ENCODE results near the gene FLNB. TPM values are rescaled to one million over a fixed set of nuclear protein-coding genes. Genes with fewer than 3 reads are reported as not detected.

FLNB gene
- total and polyA plus RNA-seq, 2 of the 13 experiments (the other 11 are each of a cell fraction or from before 2014, with no cell fraction given): 106 to 130 TPM

DNA sequence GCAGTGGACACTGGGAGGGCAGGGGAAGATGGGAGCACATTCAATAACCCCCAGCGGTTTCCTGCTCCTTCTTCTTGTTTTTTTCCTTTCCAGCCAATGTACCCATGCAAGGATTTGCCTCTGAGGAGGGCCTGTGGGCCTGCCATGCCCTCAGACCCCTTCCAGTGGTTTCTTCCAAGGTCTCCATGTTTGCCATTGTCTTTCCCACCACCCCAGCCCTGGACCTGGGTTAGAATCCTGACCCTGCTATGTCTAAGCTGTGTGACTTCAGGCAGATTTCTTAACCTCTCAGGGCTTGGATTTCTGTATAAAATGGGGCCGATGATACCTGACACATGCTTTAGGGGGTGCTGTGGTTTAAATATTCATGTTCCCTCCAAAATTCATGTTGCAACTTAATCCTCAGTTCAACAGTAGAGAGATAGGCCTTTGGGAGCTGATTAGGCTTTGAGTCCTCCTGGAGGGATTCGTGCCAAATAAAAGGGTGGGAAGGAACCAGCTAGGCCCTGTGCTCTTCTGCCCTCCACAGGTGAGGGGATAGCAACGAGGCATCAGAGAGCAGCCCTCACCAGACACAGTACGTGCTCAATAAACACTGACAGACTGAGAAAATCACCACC is 46.3 kb upstream of the FLNB start (continued):
- TF ChIP-seq TFDP1 (CRISPR knock-in tag; IDR thresholded peaks at IDR 0.05; ENCODE audit: borderline replicate concordance) (peak; percentile 25; the same call in 1 of the 2 replicates), NR2F6 (IDR thresholded peaks at IDR 0.05) (peak; percentile 12; the same call in 1 of the 2 replicates), NR2F6 (CRISPR knock-in tag; IDR thresholded peaks at IDR 0.05) (no peak), ZNF605 (CRISPR knock-in tag; IDR thresholded peaks at IDR 0.05) (no peak), CHD4 (IDR thresholded peaks at IDR 0.05; ENCODE audit: borderline replicate concordance, low read length) (0 out of 2 replicates have a peak, but pooled peaks have one; percentile 40), ZSCAN29 (CRISPR knock-in tag; conservative IDR thresholded peaks at IDR 0.05) (0 out of 2 replicates have a peak, but pooled peaks have one; percentile 0), IKZF4 (CRISPR knock-in tag; IDR thresholded peaks at IDR 0.05; ENCODE audit: borderline replicate concordance, low read depth, not compliant biosample characterization) (peak; percentile 15), ZNF558 (CRISPR knock-in tag; IDR thresholded peaks at IDR 0.05; ENCODE audit: borderline replicate concordance) (peak; percentile 26; the same call in 1 of the 2 replicates), ZNF354B (CRISPR knock-in tag; IDR thresholded peaks at IDR 0.05) (0 out of 2 replicates have a peak, but pooled peaks have one; percentile 27), ZNF687 (CRISPR knock-in tag; IDR thresholded peaks at IDR 0.05) (peak; percentile 59; the same call in 1 of the 2 replicates), RFXANK (CRISPR knock-in tag; IDR thresholded peaks at IDR 0.05) (no peak), ZFY (CRISPR knock-in tag; IDR thresholded peaks at IDR 0.05) (peak; percentile 21; the same call in 1 of the 2 replicates), TFDP2 (CRISPR knock-in tag; IDR thresholded peaks at IDR 0.05) (0 out of 2 replicates have a peak, but pooled peaks have one; percentile 44), ARID2 (CRISPR knock-in tag; IDR thresholded peaks at IDR 0.05; ENCODE audit: borderline replicate concordance) (peak; percentile 43; the same call in 1 of the 2 replicates)
- TF ChIP-seq, protein P1, sequence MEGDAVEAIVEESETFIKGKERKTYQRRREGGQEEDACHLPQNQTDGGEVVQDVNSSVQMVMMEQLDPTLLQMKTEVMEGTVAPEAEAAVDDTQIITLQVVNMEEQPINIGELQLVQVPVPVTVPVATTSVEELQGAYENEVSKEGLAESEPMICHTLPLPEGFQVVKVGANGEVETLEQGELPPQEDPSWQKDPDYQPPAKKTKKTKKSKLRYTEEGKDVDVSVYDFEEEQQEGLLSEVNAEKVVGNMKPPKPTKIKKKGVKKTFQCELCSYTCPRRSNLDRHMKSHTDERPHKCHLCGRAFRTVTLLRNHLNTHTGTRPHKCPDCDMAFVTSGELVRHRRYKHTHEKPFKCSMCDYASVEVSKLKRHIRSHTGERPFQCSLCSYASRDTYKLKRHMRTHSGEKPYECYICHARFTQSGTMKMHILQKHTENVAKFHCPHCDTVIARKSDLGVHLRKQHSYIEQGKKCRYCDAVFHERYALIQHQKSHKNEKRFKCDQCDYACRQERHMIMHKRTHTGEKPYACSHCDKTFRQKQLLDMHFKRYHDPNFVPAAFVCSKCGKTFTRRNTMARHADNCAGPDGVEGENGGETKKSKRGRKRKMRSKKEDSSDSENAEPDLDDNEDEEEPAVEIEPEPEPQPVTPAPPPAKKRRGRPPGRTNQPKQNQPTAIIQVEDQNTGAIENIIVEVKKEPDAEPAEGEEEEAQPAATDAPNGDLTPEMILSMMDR (CRISPR knock-in tag; IDR thresholded peaks at IDR 0.05): peak; percentile 70
- TF ChIP-seq, protein P2, sequence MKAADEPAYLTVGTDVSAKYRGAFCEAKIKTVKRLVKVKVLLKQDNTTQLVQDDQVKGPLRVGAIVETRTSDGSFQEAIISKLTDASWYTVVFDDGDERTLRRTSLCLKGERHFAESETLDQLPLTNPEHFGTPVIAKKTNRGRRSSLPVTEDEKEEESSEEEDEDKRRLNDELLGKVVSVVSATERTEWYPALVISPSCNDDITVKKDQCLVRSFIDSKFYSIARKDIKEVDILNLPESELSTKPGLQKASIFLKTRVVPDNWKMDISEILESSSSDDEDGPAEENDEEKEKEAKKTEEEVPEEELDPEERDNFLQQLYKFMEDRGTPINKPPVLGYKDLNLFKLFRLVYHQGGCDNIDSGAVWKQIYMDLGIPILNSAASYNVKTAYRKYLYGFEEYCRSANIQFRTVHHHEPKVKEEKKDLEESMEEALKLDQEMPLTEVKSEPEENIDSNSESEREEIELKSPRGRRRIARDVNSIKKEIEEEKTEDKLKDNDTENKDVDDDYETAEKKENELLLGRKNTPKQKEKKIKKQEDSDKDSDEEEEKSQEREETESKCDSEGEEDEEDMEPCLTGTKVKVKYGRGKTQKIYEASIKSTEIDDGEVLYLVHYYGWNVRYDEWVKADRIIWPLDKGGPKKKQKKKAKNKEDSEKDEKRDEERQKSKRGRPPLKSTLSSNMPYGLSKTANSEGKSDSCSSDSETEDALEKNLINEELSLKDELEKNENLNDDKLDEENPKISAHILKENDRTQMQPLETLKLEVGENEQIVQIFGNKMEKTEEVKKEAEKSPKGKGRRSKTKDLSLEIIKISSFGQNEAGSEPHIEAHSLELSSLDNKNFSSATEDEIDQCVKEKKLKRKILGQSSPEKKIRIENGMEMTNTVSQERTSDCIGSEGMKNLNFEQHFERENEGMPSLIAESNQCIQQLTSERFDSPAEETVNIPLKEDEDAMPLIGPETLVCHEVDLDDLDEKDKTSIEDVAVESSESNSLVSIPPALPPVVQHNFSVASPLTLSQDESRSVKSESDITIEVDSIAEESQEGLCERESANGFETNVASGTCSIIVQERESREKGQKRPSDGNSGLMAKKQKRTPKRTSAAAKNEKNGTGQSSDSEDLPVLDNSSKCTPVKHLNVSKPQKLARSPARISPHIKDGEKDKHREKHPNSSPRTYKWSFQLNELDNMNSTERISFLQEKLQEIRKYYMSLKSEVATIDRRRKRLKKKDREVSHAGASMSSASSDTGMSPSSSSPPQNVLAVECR (CRISPR knock-in tag; IDR thresholded peaks at IDR 0.05; ENCODE audit: borderline replicate concordance): 0 out of 2 replicates have a peak, but pooled peaks have one; percentile 10
